ENCODE results near the gene MSI2.

GRCh38 chr17:57455063-57455914 is 199.0 kb downstream of the MSI2 start:
- TF ChIP-seq CTCF (conservative IDR thresholded peaks at IDR 0.05; ENCODE audit: low read depth in 2 of 2) (no peak), EZH2 (IDR thresholded peaks at IDR 0.05; ENCODE audit: low read depth, unreplicated experiment) (no peak), POLR2AphosphoS5 (IDR thresholded peaks at IDR 0.05; ENCODE audit: low read depth) (no peak)

Data from GM23338 (cell line).